IMR-90 (cell line): Measurements from ENCODE around the gene NOX4. TPM values are rescaled to one million over a fixed set of nuclear protein-coding genes. Genes with fewer than 3 reads are reported as not detected.
"Not testable (repeated sequence)": the region's sequence is repeated elsewhere in the genome, so short reads cannot be mapped to it uniquely, and the experiment has no call there.

ENCODE experiments used
- ATAC-seq: fragments of 200-7000 bp; cut with Tn5 transposase; 2 replicates; pipeline ENCODE4 v1.9.1; 2020; ENCODE audit warnings: low read depth, mild to moderate bottlenecking, moderate library complexity
- BruUV-seq: library from RNA; stranded (reverse); fragments of 400-500 nt; replicated peaks from 2 replicates; lab custom pipeline; 2021; lab: Mats Ljungman, UMichigan
- CTCF ChIA-PET: fragments of 300-600 bp; formaldehyde crosslinking; extraction: SDS; loops from one replicate; lab custom pipeline; 2021; ENCODE audit warnings: antibody characterized with exemption; lab: Yijun Ruan, JAX
- POLR2A ChIA-PET: fragments of 300-600 bp; sonication (Branson Sonifier 250); formaldehyde crosslinking; loops from one replicate; lab custom pipeline; 2022; ENCODE audit warnings: antibody characterized with exemption; ENCODE audit not compliant: unreplicated experiment; lab: Charles Lee
- DNase-seq: peaks from one replicate; pipeline ENCODE4 v3.0.0; 2013
- H2AFZ ChIP-seq: replicated peaks from 2 replicates; pipeline ENCODE3; 2013; ENCODE audit warnings: low read length, mild to moderate bottlenecking; ENCODE audit not compliant: poor library complexity
- H2AK5ac ChIP-seq: 2 replicates; pipeline ENCODE4 v1.6.1; 2013; ENCODE audit warnings: low read depth, low read length, inconsistent platforms
- H2AK9ac ChIP-seq: replicated peaks from 2 replicates; pipeline ENCODE3; 2013; ENCODE audit warnings: mild to moderate bottlenecking, low read depth, low read length, moderate library complexity; ENCODE audit not compliant: poor library complexity
- H2BK120ac ChIP-seq: 2 replicates; pipeline ENCODE4 v1.6.1; 2013; ENCODE audit warnings: low read depth, low read length, inconsistent platforms
- H2BK15ac ChIP-seq: 3 replicates; pipeline ENCODE4 v1.6.1; 2013; ENCODE audit warnings: low read depth, low read length, inconsistent platforms
- H2BK20ac ChIP-seq: 2 replicates; pipeline ENCODE4 v1.6.1; 2013; ENCODE audit warnings: low read depth, mild to moderate bottlenecking, inconsistent platforms, low read length, moderate library complexity
- H2BK5ac ChIP-seq: 2 replicates; pipeline ENCODE4 v1.6.1; 2013; ENCODE audit warnings: mild to moderate bottlenecking, low read depth, low read length, inconsistent platforms; ENCODE audit not compliant: poor library complexity, severe bottlenecking
- H3K14ac ChIP-seq: replicated peaks from 2 replicates; pipeline ENCODE4 v1.6.1; 2013; ENCODE audit warnings: low read depth, low read length, inconsistent platforms
- H3K18ac ChIP-seq: 2 replicates; pipeline ENCODE4 v1.6.1; 2013; ENCODE audit warnings: low read depth, low read length, control low read depth
- H3K23ac ChIP-seq: 2 replicates; pipeline ENCODE4 v1.6.1; 2013; ENCODE audit warnings: low read depth, low read length, inconsistent platforms
- H3K27ac ChIP-seq: 2 replicates; pipeline ENCODE4 v1.5.1; 2013; ENCODE audit warnings: mild to moderate bottlenecking, control low read depth, low read length; ENCODE audit not compliant: insufficient read depth
- H3K27me3 ChIP-seq: 2 replicates; pipeline ENCODE4 v1.6.1; 2013; ENCODE audit warnings: low read length; ENCODE audit not compliant: control insufficient read depth, insufficient read depth
- H3K36me3 ChIP-seq: 2 replicates; pipeline ENCODE4 v1.6.1; 2013; ENCODE audit warnings: low read length, mixed read lengths; ENCODE audit not compliant: control insufficient read depth, insufficient read depth
- H3K4ac ChIP-seq: 2 replicates; pipeline ENCODE4 v1.6.1; 2013; ENCODE audit warnings: low read depth, low read length, inconsistent platforms
- H3K4me1 ChIP-seq: 2 replicates; pipeline ENCODE4 v1.6.1; 2013; ENCODE audit warnings: low read length, mixed read lengths; ENCODE audit not compliant: control insufficient read depth, insufficient read depth
- H3K4me2 ChIP-seq: 2 replicates; pipeline ENCODE4 v1.6.1; 2013; ENCODE audit warnings: low read depth, mild to moderate bottlenecking, control low read depth, low read length, moderate library complexity
- H3K4me3 ChIP-seq: 2 replicates; pipeline ENCODE4 v1.5.1; 2013; ENCODE audit warnings: low read depth, mild to moderate bottlenecking, control low read depth, low read length, moderate library complexity; ENCODE audit not compliant: insufficient read depth
- H3K56ac ChIP-seq: 2 replicates; pipeline ENCODE4 v1.6.1; 2013; ENCODE audit warnings: low read length, inconsistent platforms; ENCODE audit not compliant: insufficient read depth; ENCODE audit errors: extremely low read depth
- H3K79me1 ChIP-seq, 2 experiments: 2 replicates each; pipeline ENCODE4 v1.6.1; 2013; ENCODE audit warnings: low read length in 2 of 2, inconsistent platforms in 1 of 2, low read depth in 1 of 2
- H3K9ac ChIP-seq: 2 replicates; pipeline ENCODE4 v1.6.1; 2013; ENCODE audit warnings: low read depth, low read length, control low read depth
- H3K9me1 ChIP-seq: 2 replicates; pipeline ENCODE4 v1.6.1; 2013; ENCODE audit warnings: low read length, inconsistent platforms; ENCODE audit not compliant: insufficient read depth
- H3K9me3 ChIP-seq: 2 replicates; pipeline ENCODE4 v1.6.1; 2013; ENCODE audit warnings: low read length; ENCODE audit not compliant: control insufficient read depth, insufficient read depth
- H4K20me1 ChIP-seq: 2 replicates; pipeline ENCODE4 v1.6.1; 2013; ENCODE audit warnings: low read length, inconsistent platforms; ENCODE audit not compliant: insufficient read depth
- H4K5ac ChIP-seq: 2 replicates; pipeline ENCODE4 v1.6.1; 2013; ENCODE audit warnings: mild to moderate bottlenecking, low read depth, low read length, control low read depth
- H4K8ac ChIP-seq, 2 experiments: 2 replicates each; pipeline ENCODE4 v1.6.1; 2013; ENCODE audit warnings: low read depth in 2 of 2, low read length in 2 of 2, control low read depth in 1 of 2, inconsistent platforms in 1 of 2
- H4K91ac ChIP-seq: 2 replicates; pipeline ENCODE4 v1.6.1; 2013; ENCODE audit warnings: low read depth, low read length, inconsistent platforms; ENCODE audit not compliant: insufficient read depth
- WGBS, 2 experiments: methylation state at CpG; one replicate each; pipeline versions ENCODE4 v1.1.5 to v1.1.7; 2013; ENCODE audit warnings: missing lambda C conversion rate in 2 of 2; ENCODE audit not compliant: insufficient read length in 1 of 2; ENCODE audit errors: extremely low coverage in 2 of 2; 5-methylcytosine and 5-hydroxymethylcytosine counted together
- dilution Hi-C: fragments of 300-500 bp; cut with HindIII; formaldehyde crosslinking; loops from one replicate; pipeline ENCODE4 v1.14.3; 2018; ENCODE audit warnings: low sequenced_read_pairs; ENCODE audit not compliant: unreplicated experiment
- in situ Hi-C: fragments of 300-500 bp; cut with MboI; formaldehyde crosslinking; loops from 3 replicates; pipeline ENCODE4 v1.14.3; 2019; ENCODE audit warnings: low sequenced_read_pairs, inconsistent platforms, mixed read lengths
- intact Hi-C: fragments of 100-400 bp; cut with micrococcal nuclease; formaldehyde crosslinking; loops from 2 replicates; pipeline ENCODE4 v1.10.0; 2022
- polyA plus RNA-seq, 3 experiments: library from polyadenylated mRNA; depleted of rRNA; stranded (reverse); fragments of >200 nt; gene quantifications; 2 replicates each; pipeline ENCODE4 v1.2.3, GENCODE V29; 2012; ENCODE audit warnings: low replicate concordance in 1 of 3
- total RNA-seq: library from RNA; depleted of rRNA; stranded (reverse); fragments of >200 nt; gene quantifications from 2 replicates; pipeline ENCODE4 v1.2.3, GENCODE V29; 2012

The NOX4 gene
- total and polyA plus RNA-seq, 2 of the 4 experiments (the other 2 are of a cell fraction), result 4.7 to 11.7 TPM

DNA sequence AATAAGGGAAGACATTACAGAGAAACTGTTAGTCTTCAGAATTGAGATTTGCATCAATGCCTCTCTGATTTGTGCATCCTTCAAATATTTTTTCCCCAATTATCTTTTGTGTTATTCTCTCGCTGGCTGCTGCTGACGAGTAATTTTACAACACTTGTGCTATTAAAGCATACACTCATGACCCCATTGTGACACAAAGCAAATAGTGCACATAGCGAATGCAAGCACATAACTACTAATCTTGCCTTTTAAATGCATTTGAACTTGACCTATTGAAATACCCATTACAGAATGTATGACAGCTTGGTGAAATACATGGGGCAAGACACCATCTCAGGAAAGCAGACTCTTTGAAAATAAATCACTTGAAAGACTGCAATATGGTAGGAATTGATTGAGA is 180.6 kb downstream of the NOX4 start:
- H3K36me3 ChIP-seq, POLR2A ChIA-PET, BruUV-seq, H2BK20ac ChIP-seq, H2AFZ ChIP-seq, H3K9me3 ChIP-seq, H4K20me1 ChIP-seq, in situ Hi-C loops, H2BK120ac ChIP-seq, H4K8ac ChIP-seq, H3K27ac ChIP-seq, H3K9ac ChIP-seq, H3K56ac ChIP-seq, DNase-seq, H3K79me1 ChIP-seq, H3K23ac ChIP-seq, H3K4me1 ChIP-seq, H3K14ac ChIP-seq, CTCF ChIA-PET, H2AK9ac ChIP-seq, H3K9me1 ChIP-seq, H3K4me2 ChIP-seq, dilution Hi-C loops, H2AK5ac ChIP-seq, H2BK5ac ChIP-seq, H3K4me3 ChIP-seq, H3K4ac ChIP-seq, H2BK15ac ChIP-seq, H3K18ac ChIP-seq, intact Hi-C loops, ATAC-seq, H4K91ac ChIP-seq, H4K5ac ChIP-seq, H3K27me3 ChIP-seq: not testable (repeated sequence)
- WGBS, 2 experiments, result no CpG with 5 or more reads among the region's 3 CpGs

DNA sequence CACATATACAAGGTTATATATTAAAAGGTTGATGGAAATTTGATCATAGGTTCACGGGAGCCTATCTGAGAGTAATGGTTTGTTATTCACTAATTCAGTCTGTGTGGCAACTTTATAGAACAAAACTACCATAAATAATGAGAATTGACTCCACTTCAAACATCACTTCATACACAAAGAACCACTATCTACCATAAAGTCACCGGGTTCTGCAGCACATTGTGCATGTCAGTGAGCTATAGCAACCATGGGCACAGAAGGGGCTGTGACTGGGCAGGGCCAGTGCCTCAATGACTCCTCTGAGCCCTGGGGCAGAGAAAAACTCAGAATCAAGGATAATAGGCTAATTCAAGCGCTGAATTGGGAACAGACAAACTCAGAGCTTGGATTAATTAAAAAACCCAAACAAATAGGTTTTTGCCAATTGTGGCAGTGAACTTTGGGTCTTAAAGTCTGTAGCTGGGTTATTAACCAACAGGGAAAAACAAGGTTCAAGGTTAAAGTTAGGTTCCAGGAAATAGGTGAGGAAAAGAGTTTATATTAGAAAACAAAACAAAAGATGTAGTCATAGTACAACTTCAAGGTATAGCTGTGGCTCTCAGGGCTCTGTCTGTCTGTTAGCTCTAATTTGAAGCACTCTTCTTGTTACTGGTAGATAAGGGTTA is 181.7 kb downstream of the NOX4 start:
- H2BK5ac ChIP-seq, H3K9me1 ChIP-seq, H3K4ac ChIP-seq, DNase-seq, POLR2A ChIA-PET, H3K9ac ChIP-seq, H3K79me1 ChIP-seq, H3K18ac ChIP-seq, H3K4me2 ChIP-seq, H4K5ac ChIP-seq, H3K23ac ChIP-seq, H3K9me3 ChIP-seq, H3K4me1 ChIP-seq, H2AK5ac ChIP-seq, H2AK9ac ChIP-seq, H2AFZ ChIP-seq, intact Hi-C loops, H4K8ac ChIP-seq, H3K27ac ChIP-seq, H3K56ac ChIP-seq, H4K20me1 ChIP-seq, H3K36me3 ChIP-seq, H3K4me3 ChIP-seq, in situ Hi-C loops, dilution Hi-C loops, H4K91ac ChIP-seq, CTCF ChIA-PET, H2BK15ac ChIP-seq, BruUV-seq, H3K14ac ChIP-seq, H2BK20ac ChIP-seq, H2BK120ac ChIP-seq, H3K27me3 ChIP-seq, ATAC-seq: not testable (repeated sequence)
- WGBS, 2 experiments, result no CpG with 5 or more reads among the region's 3 CpGs
